GM18498 (cell line): ENCODE measurements around the gene CEND1.
A peak's percentile ranks its signal among the peaks of the same experiment; 100 is the strongest.

Experiments
- ATAC-seq: cut with Tn5 transposase; IDR thresholded peaks from one replicate; pipeline ENCODE4 v1.9.1; 2021; ENCODE audit warnings: mild to moderate bottlenecking, moderate library complexity; ENCODE audit not compliant: unreplicated experiment

CEND1 gene

GRCh38 chr11:779955-780532, 9.8 kb downstream of the CEND1 start:
- ATAC-seq: no peak

- ATAC-seq: no peak
These were observed 10.6 kb downstream of the CEND1 start for GRCh38 chr11:778976-779954.

GRCh38 chr11:777288-778255, 12.3 kb downstream of the CEND1 start, which contains the start of gene GATD1:
GATD1 (minus strand) TSS chr11:777487; CDS start chr11:777462, 25 bp downstream.
- ATAC-seq: peak; percentile 80

GRCh38 chr11:776561-777287, 13.2 kb downstream of the CEND1 start:
- ATAC-seq: peak; percentile 42

- ATAC-seq: no peak
These were observed 13.7 kb downstream of the CEND1 start for GRCh38 chr11:776263-776560.

GRCh38 chr11:774873-775592, 14.9 kb downstream of the CEND1 start:
- ATAC-seq: no peak

GRCh38 chr11:773830-774229, 16.1 kb downstream of the CEND1 start:
- ATAC-seq: no peak

- ATAC-seq: no peak
These were observed 16.5 kb downstream of the CEND1 start for GRCh38 chr11:773425-773824.

- no peak for ATAC-seq
These were observed 17.2 kb downstream of the CEND1 start for GRCh38 chr11:772429-773390.

GRCh38 chr11:771617-772204, 18.2 kb downstream of the CEND1 start:
- ATAC-seq: no peak

GRCh38 chr11:770642-771616, 19.0 kb downstream of the CEND1 start:
- no peak for ATAC-seq

- ATAC-seq: no peak
These were observed 19.8 kb downstream of the CEND1 start for GRCh38 chr11:769887-770641.

GRCh38 chr11:767238-767637, 22.7 kb downstream of the CEND1 start:
- no peak for ATAC-seq

- ATAC-seq: no peak
These were observed 23.0 kb downstream of the CEND1 start for GRCh38 chr11:766936-767210.

GRCh38 chr11:766106-766935, 23.6 kb downstream of the CEND1 start:
- no peak for ATAC-seq

- no peak for ATAC-seq
These were observed 24.1 kb downstream of the CEND1 start for GRCh38 chr11:765802-766091.
